ENCODE measurements around the gene PRKG1.
"Not testable (repeated sequence)": the region's sequence is repeated elsewhere in the genome, so short reads cannot be mapped to it uniquely, and the experiment has no call there.

The PRKG1 gene

GRCh38 chr10:51178634-51179033 is 104.3 kb downstream of the PRKG1 start:
- no peak for DNase-seq

GRCh38 chr10:51180141-51180540 is 105.9 kb downstream of the PRKG1 start:
- DNase-seq, result no peak

GRCh38 chr10:51183783-51184182 is 109.5 kb downstream of the PRKG1 start:
- no peak for DNase-seq

GRCh38 chr10:51186361-51186760 is 112.1 kb downstream of the PRKG1 start:
- no peak for DNase-seq

- no peak for DNase-seq
These were observed 113.7 kb downstream of the PRKG1 start for GRCh38 chr10:51188008-51188407.

GRCh38 chr10:51188866-51189265 is 114.6 kb downstream of the PRKG1 start:
- DNase-seq, result no peak

GRCh38 chr10:51196508-51197175 is 122.4 kb downstream of the PRKG1 start:
- DNase-seq, result no peak

- no peak for DNase-seq
These were observed 123.9 kb downstream of the PRKG1 start for GRCh38 chr10:51198170-51198569.

- DNase-seq, result no peak
These were observed 127.7 kb downstream of the PRKG1 start for GRCh38 chr10:51201947-51202346.

- no peak for DNase-seq
These were observed 129.1 kb downstream of the PRKG1 start for GRCh38 chr10:51203359-51203758.

- DNase-seq, result no peak
These were observed 129.8 kb downstream of the PRKG1 start for GRCh38 chr10:51204066-51204465.

- DNase-seq, result no peak
These were observed 130.4 kb downstream of the PRKG1 start for GRCh38 chr10:51204701-51205100.

GRCh38 chr10:51206500-51206899 is 132.2 kb downstream of the PRKG1 start:
- DNase-seq, result no peak

GRCh38 chr10:51212937-51213336 is 138.7 kb downstream of the PRKG1 start:
- not testable (repeated sequence) for DNase-seq

GRCh38 chr10:51214207-51215196 is 140.2 kb downstream of the PRKG1 start:
- no peak for DNase-seq

- DNase-seq, result no peak
These were observed 141.9 kb downstream of the PRKG1 start for GRCh38 chr10:51215951-51216834.

GRCh38 chr10:51217505-51217904 is 143.2 kb downstream of the PRKG1 start:
- no peak for DNase-seq

- no peak for DNase-seq
These were observed 150.4 kb downstream of the PRKG1 start for GRCh38 chr10:51224671-51225161.

- no peak for DNase-seq
These were observed 153.8 kb downstream of the PRKG1 start for GRCh38 chr10:51227897-51228713.

- no peak for DNase-seq
These were observed 154.4 kb downstream of the PRKG1 start for GRCh38 chr10:51228714-51229100.

- DNase-seq, result no peak
These were observed 156.7 kb downstream of the PRKG1 start for GRCh38 chr10:51230887-51231585.

All from DMS79 treated with DMSO at 0.1 percent for 48 hours (cell line).